ENCODE results near the gene TUBG2. TPM values are rescaled to one million over a fixed set of nuclear protein-coding genes. Genes with fewer than 3 reads are reported as not detected.

Gene TUBG2
- total RNA-seq, 1 experiment from 2014 or later, result 20.4 TPM

DNA sequence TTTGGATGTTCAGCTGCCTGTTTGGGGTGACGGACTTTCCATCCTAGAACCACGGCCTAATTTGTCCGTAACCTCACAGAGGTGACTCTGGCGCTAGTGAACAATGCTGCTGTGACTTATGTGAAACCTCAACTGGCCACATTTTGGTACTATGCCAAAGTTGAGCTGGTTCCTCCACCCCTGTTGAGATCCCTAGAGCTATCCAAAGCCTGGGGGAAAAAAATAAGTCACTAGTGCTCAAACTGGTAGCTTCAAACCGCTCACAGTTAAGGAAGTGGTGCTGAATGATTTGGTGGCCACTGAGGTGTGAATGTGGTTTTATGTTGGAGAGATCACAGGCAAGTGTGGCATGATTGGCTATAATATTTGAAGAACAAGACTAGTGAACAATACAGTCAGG is 11.3 kb upstream of the TUBG2 start:
- Histone ChIP-seq H3K27ac (ENCODE audit: insufficient read length, low read depth, low read length) (no peak overlapping the region), H3K4me2 (ENCODE audit: insufficient read depth, insufficient read length, low read length) (no peak overlapping the region), H4K91ac (ENCODE audit: insufficient read length, low read depth, low read length) (no peak overlapping the region), H4K20me1 (ENCODE audit: control insufficient read depth, insufficient read depth, insufficient read length) (no peaks in the 10 kb centered on the region), H3K4me1 (ENCODE audit: insufficient read depth, low read length) (no peaks in the 10 kb centered on the region), H3K23ac (ENCODE audit: insufficient read length, low read depth, low read length) (no peak overlapping the region), H4K5ac (ENCODE audit: insufficient read length, low read depth, low read length) (no peak overlapping the region), H2BK120ac (ENCODE audit: low read depth, low read length, poor library complexity, severe bottlenecking) (no peak overlapping the region), H2BK12ac (ENCODE audit: insufficient read length, low read depth, low read length) (no peak overlapping the region), H2BK20ac (ENCODE audit: low read depth, low read length, poor library complexity, severe bottlenecking) (no peak overlapping the region), H3K9ac (ENCODE audit: extremely low read depth, insufficient read length, low read length) (no peak overlapping the region), H3K79me2 (ENCODE audit: insufficient read depth, low read length) (no peaks in the 10 kb centered on the region), H2BK5ac (ENCODE audit: insufficient read length, low read length) (no peak overlapping the region), H3K56ac (ENCODE audit: insufficient read length, low read depth, low read length) (no peak overlapping the region), H3K23me2 (ENCODE audit: insufficient read length, low read depth, low read length, poor library complexity, severe bottlenecking) (no peaks in the 10 kb centered on the region), H3K4ac (ENCODE audit: low read depth, low read length) (no peak overlapping the region), H2AK5ac (ENCODE audit: insufficient read length, low read length) (no peak overlapping the region), H2AFZ (ENCODE audit: low read length) (no peak overlapping the region), H3K79me1 (ENCODE audit: insufficient read depth, low read depth, low read length, poor library complexity, severe bottlenecking) (no peaks in the 10 kb centered on the region), H3K18ac (ENCODE audit: insufficient read length, low read depth, low read length) (no peak overlapping the region), H3K27me3 (ENCODE audit: insufficient read depth, low read length) (no peaks in the 10 kb centered on the region), H4K8ac (replicated peaks; ENCODE audit: insufficient read length, low read depth, low read length) (no peak overlapping the region), H2BK15ac (ENCODE audit: low read depth, low read length) (no peak overlapping the region), H3K14ac (ENCODE audit: insufficient read depth, low read length) (no peak overlapping the region), H3T11ph (ENCODE audit: low read length) (no peak overlapping the region), H3K9me3 (ENCODE audit: control insufficient read depth, low read depth, low read length) (no peaks in the 10 kb centered on the region)
- WGBS (ENCODE audit: extremely low coverage, insufficient read length, low lambda C conversion rate), result no CpG with 5 or more reads among the region's 5 CpGs
- H3K4me3 Mint-ChIP-seq, result no peak overlapping the region
- no peak for DNase-seq
- H3K27ac Mint-ChIP-seq, result no peak overlapping the region
- H3K4me1 Mint-ChIP-seq, result peaks cover 1 to 2% of the 10 kb centered on the region in 2 experiments
- no peaks in the 10 kb centered on the region; a peak in 1 of 5 replicates for H3K9me3 Mint-ChIP-seq
- H3K36me3 Mint-ChIP-seq (ENCODE audit: insufficient read depth in 1 of 3, low read depth in 3 of 3), result no peaks in the 10 kb centered on the region
- TF ChIP-seq, protein P1, sequence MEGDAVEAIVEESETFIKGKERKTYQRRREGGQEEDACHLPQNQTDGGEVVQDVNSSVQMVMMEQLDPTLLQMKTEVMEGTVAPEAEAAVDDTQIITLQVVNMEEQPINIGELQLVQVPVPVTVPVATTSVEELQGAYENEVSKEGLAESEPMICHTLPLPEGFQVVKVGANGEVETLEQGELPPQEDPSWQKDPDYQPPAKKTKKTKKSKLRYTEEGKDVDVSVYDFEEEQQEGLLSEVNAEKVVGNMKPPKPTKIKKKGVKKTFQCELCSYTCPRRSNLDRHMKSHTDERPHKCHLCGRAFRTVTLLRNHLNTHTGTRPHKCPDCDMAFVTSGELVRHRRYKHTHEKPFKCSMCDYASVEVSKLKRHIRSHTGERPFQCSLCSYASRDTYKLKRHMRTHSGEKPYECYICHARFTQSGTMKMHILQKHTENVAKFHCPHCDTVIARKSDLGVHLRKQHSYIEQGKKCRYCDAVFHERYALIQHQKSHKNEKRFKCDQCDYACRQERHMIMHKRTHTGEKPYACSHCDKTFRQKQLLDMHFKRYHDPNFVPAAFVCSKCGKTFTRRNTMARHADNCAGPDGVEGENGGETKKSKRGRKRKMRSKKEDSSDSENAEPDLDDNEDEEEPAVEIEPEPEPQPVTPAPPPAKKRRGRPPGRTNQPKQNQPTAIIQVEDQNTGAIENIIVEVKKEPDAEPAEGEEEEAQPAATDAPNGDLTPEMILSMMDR (conservative IDR thresholded peaks at IDR 0.05), result no peak
- 0 out of 2 replicates have a peak, but pooled peaks cover 1% of the 10 kb centered on the region for H3K27me3 Mint-ChIP-seq (ENCODE audit: low read depth)

Measured in H9 (cell line).